K562 (cell line): ENCODE data around the gene UBAC2. TPM values are rescaled to one million over a fixed set of nuclear protein-coding genes. Genes with fewer than 3 reads are reported as not detected.

Experiments used
- ATAC-seq: fragments of 200-7000 bp; cut with Tn5 transposase; 3 replicates; pipeline ENCODE4 v1.9.1; 2020; ENCODE audit warnings: moderate library complexity
- BruUV-seq: library from RNA; stranded (reverse); fragments of 400-500 nt; replicated peaks from 2 replicates; lab custom pipeline; 2021; lab: Mats Ljungman, UMichigan
- CTCF ChIA-PET: fragments of 300-600 bp; formaldehyde crosslinking; extraction: SDS; loops from one replicate; lab custom pipeline; 2021; ENCODE audit warnings: low intra/inter-chr PET ratio; lab: Yijun Ruan, JAX
- POLR2A ChIA-PET: fragments of 300-600, 350-650 bp; sonication (Branson Sonifier 250); formaldehyde crosslinking; extraction: SDS; loops from one replicate; lab custom pipeline; 2021; ENCODE audit warnings: antibody characterized with exemption, inconsistent platforms; lab: Yijun Ruan, JAX
- DNase-seq, 4 experiments: peaks; one replicate each; pipeline versions ENCODE4 v3.0.0 to v3.0.0-alpha.2; 2011 to 2018; ENCODE audit warnings: low spot score in 3 of 4, mixed read lengths in 3 of 4; ENCODE audit errors: extremely low read depth in 1 of 4
- FAIRE-seq: peaks from 2 replicates; lab custom pipeline; 2011; peaks lifted over from hg19 to GRCh38; lab: Jason Lieb, UNC
- H2AFZ ChIP-seq: 2 replicates; pipeline ENCODE4 v1.6.0; 2011; ENCODE audit warnings: low read depth, low read length, control low read depth, inconsistent platforms
- H3K27ac ChIP-seq: fragments of 200-600 bp; 3 replicates; pipeline ENCODE4 v1.8.0; 2011; ENCODE audit warnings: low read depth, mild to moderate bottlenecking, control low read depth, inconsistent platforms, low read length, moderate library complexity, mixed read lengths; ENCODE audit errors: extremely low read depth
- H3K27me3 ChIP-seq, 2 experiments: fragments of 300-600 bp in 1 of 2; 2 replicates in 1 of 2; 3 replicates in 1 of 2; pipeline versions ENCODE4 v1.6.0 to v1.8.0; 2011; ENCODE audit warnings: inconsistent platforms in 2 of 2, low read length in 2 of 2, mild to moderate bottlenecking in 1 of 2, mixed read lengths in 1 of 2, moderate library complexity in 1 of 2; ENCODE audit not compliant: control insufficient read depth in 2 of 2, insufficient read depth in 2 of 2
- H3K36me3 ChIP-seq: fragments of 300-600 bp; 3 replicates; pipeline ENCODE4 v1.8.0; 2011; ENCODE audit warnings: mild to moderate bottlenecking, low read length, inconsistent platforms; ENCODE audit not compliant: control insufficient read depth, insufficient read depth
- H3K4me1 ChIP-seq, 2 experiments: fragments of 200-600 bp in 1 of 2; replicated peaks in 1 of 2; 2 replicates in 1 of 2; 3 replicates in 1 of 2; pipeline versions ENCODE4 v1.5.1 to v1.8.0; 2011; ENCODE audit warnings: inconsistent platforms in 2 of 2, low read length in 2 of 2, mild to moderate bottlenecking in 1 of 2, mixed read lengths in 1 of 2, moderate library complexity in 1 of 2; ENCODE audit not compliant: control insufficient read depth in 2 of 2, insufficient read depth in 2 of 2
- H3K4me2 ChIP-seq: 2 replicates; pipeline ENCODE4 v1.6.1; 2011; ENCODE audit warnings: low read length, control low read depth, inconsistent platforms, mixed read lengths; ENCODE audit not compliant: insufficient read depth
- H3K4me3 ChIP-seq: fragments of 200-600 bp; sonication (generic), shearing (Covaris generic); 2 replicates; pipeline ENCODE4 v1.5.1; 2016; ENCODE audit warnings: control low read depth, inconsistent platforms
- H3K79me2 ChIP-seq: fragments of 200-600 bp; 3 replicates; pipeline ENCODE4 v1.8.0; 2011; ENCODE audit warnings: low read length, inconsistent platforms; ENCODE audit not compliant: control insufficient read depth, insufficient read depth
- H3K9ac ChIP-seq, 2 experiments: 2 replicates each; pipeline versions ENCODE4 v1.6.0 to v1.6.1; 2011; ENCODE audit warnings: low read depth in 2 of 2, low read length in 2 of 2, control low read depth in 1 of 2, inconsistent platforms in 1 of 2, mild to moderate bottlenecking in 1 of 2, mixed read lengths in 1 of 2; ENCODE audit not compliant: insufficient read depth in 1 of 2
- H3K9me1 ChIP-seq: one replicate; pipeline ENCODE4 v1.6.0; 2011; ENCODE audit warnings: inconsistent platforms, mild to moderate bottlenecking, low read length, moderate library complexity; ENCODE audit not compliant: control insufficient read depth, insufficient read depth
- H3K9me3 ChIP-seq: replicated peaks from 2 replicates; pipeline ENCODE4 v1.5.1; 2011; ENCODE audit warnings: low read depth, low read length, inconsistent platforms; ENCODE audit not compliant: control insufficient read depth, insufficient read depth
- H4K20me1 ChIP-seq: replicated peaks from 2 replicates; pipeline ENCODE4 v1.6.1; 2011; ENCODE audit warnings: low read length, inconsistent platforms, mixed read lengths; ENCODE audit not compliant: control insufficient read depth, insufficient read depth
- BRF2 ChIP-seq: IDR thresholded peaks from 3 replicates; pipeline ENCODE4 v1.6.1; 2011; ENCODE audit warnings: borderline replicate concordance, mild to moderate bottlenecking; ENCODE audit not compliant: insufficient read length, insufficient read depth
- COPS2 ChIP-seq: fragments of 450-650 bp; conservative IDR thresholded peaks from 2 replicates; pipeline ENCODE4 v1.6.1; 2016; ENCODE audit warnings: mild to moderate bottlenecking, moderate library complexity
- FOXK2 ChIP-seq, 2 experiments: fragments of 450-650 bp; IDR thresholded peaks in 1 of 2; conservative IDR thresholded peaks in 1 of 2; 2 replicates each; pipeline ENCODE4 v1.6.1; 2016; ENCODE audit warnings: low read depth in 2 of 2, mild to moderate bottlenecking in 1 of 2
- GATA2 ChIP-seq: sonication (generic); formaldehyde crosslinking; IDR thresholded peaks from 2 replicates; pipeline ENCODE4 v1.4.0; 2020; ENCODE audit warnings: mild to moderate bottlenecking, missing genetic modification reagents
- MTA3 ChIP-seq: fragments of 450-650 bp; formaldehyde crosslinking; IDR thresholded peaks from 2 replicates; pipeline ENCODE4 v1.6.1; 2017; ENCODE audit warnings: mild to moderate bottlenecking, borderline replicate concordance
- NR4A1 ChIP-seq, 2 experiments: fragments of 250-450 bp in 1 of 2; fragments of 450-650 bp in 1 of 2; sonication (Bioruptor Pico) in 1 of 2; IDR thresholded peaks; 2 replicates each; pipeline versions ENCODE4 v1.4.0 to v1.6.1; 2016 to 2020; ENCODE audit warnings: mild to moderate bottlenecking in 2 of 2, missing compliant biosample characterization in 1 of 2, missing genetic modification characterization in 1 of 2, moderate library complexity in 1 of 2
- PATZ1 ChIP-seq: fragments of 250-450 bp; sonication (Bioruptor Pico); IDR thresholded peaks from 2 replicates; pipeline ENCODE4 v1.5.0; 2020; ENCODE audit warnings: mild to moderate bottlenecking, borderline replicate concordance
- RBM39 ChIP-seq: fragments of 200-400 bp; formaldehyde crosslinking; optimal IDR thresholded peaks from 2 replicates; pipeline ENCODE3; 2018; ENCODE audit warnings: low read depth, low read length
- THRAP3 ChIP-seq: fragments of 450-650 bp; IDR thresholded peaks from 2 replicates; pipeline ENCODE4 v1.6.1; 2016; ENCODE audit warnings: mild to moderate bottlenecking, inconsistent platforms, borderline replicate concordance
- whole genome bisulfite sequencing: fragments of 100-300 bp; shearing (Covaris generic); methylation state at CpG from one replicate; pipeline ENCODE4 v1.1.6; 2016; ENCODE audit warnings: low coverage, mixed read lengths; ENCODE audit not compliant: insufficient coverage; ENCODE audit errors: missing lambda C conversion rate; 5-methylcytosine and 5-hydroxymethylcytosine counted together
- in situ Hi-C: fragments of 300-500 bp; cut with MboI; formaldehyde crosslinking; loops from 4 replicates; pipeline ENCODE4 v1.15.0; 2018; ENCODE audit warnings: inconsistent platforms, mixed read lengths
- intact Hi-C: fragments of 100-400 bp; cut with micrococcal nuclease; formaldehyde crosslinking; loops from 2 replicates; pipeline ENCODE4 v1.14.2; 2022
- polyA plus RNA-seq, 8 experiments: library from polyadenylated mRNA; depleted of rRNA in 4 of 8; stranded (reverse) in 5 of 8; unstranded in 3 of 8; fragments of >200 nt; fragmentation: Nextera tagmentation in 2 of 8; fragmentation: Illumina TruSeq in 1 of 8; extraction: Ambion mirVana in 2 of 8; extraction: Trizol in 1 of 8; gene quantifications; 2 replicates each; pipeline versions ENCODE4 v1.2.1 to v1.2.3, GENCODE V29; 2011 to 2014; ENCODE audit warnings: inconsistent platforms in 1 of 8, missing spikeins in 1 of 8
- total RNA-seq, 7 experiments: library from RNA; depleted of rRNA in 6 of 7; stranded (reverse); fragments of >200 nt in 6 of 7; fragmentation: Illumina TruSeq in 2 of 7; extraction: Trizol in 2 of 7; gene quantifications; 2 replicates each; pipeline versions ENCODE4 v1.2.1 to v1.2.3, GENCODE V29; 2011 to 2021; ENCODE audit warnings: low replicate concordance in 1 of 7
- TF ChIP-seq, protein P1 (sequence below): IDR thresholded peaks from 2 replicates; pipeline ENCODE4 v1.6.1; 2011; ENCODE audit warnings: borderline replicate concordance, low read depth, mild to moderate bottlenecking, moderate library complexity, low read length; ENCODE audit not compliant: insufficient read depth, poor library complexity, severe bottlenecking
- TF ChIP-seq, protein P2 (sequence below): fragments of 250-450 bp; sonication (Bioruptor Pico); IDR thresholded peaks from 2 replicates; pipeline ENCODE4 v1.4.0; 2020

UBAC2 gene
- total and polyA plus RNA-seq, 9 of the 15 experiments (the other 6 are each of a cell fraction or from before 2014, with no cell fraction given): 6.0 to 84.1 (median 32.3) TPM

- Histone ChIP-seq H3K9me1 (no peaks in the 10 kb centered on the region), H3K4me2 (no peak overlapping the region), H3K36me3 (peaks cover 28% of the 10 kb centered on the region; the same call in 2 of the 3 replicates), H3K9ac (no peak overlapping the region), H2AFZ (no peak overlapping the region), H3K9me3 (no peaks in the 10 kb centered on the region), H3K27ac (no peak overlapping the region), H3K4me1 (no peaks in the 10 kb centered on the region; a peak in 1 of 5 replicates), H3K79me2 (no peaks in the 10 kb centered on the region), H3K4me3 (no peak overlapping the region)
- no peak for DNase-seq
- in situ Hi-C loops: no loop called here
- 50% methylated on average over 2 of the region's 2 CpGs for WGBS
- intact Hi-C loops: loop anchor here (10.0 kb wide), 1 partner anchor 207 kb away; no protein-coding TSS in a partner anchor
- POLR2A ChIA-PET: interaction anchor here (0.7 to 1.6 kb wide), 2 partner anchors 8 to 25 kb away, joined by 3 to 4 read pairs; no protein-coding TSS in a partner anchor
- CTCF ChIA-PET: no interaction called here
- no peak for TF ChIP-seq NR4A1 (CRISPR knock-in tag; IDR thresholded peaks at IDR 0.05)
- TF ChIP-seq NR4A1 (tag; IDR thresholded peaks at IDR 0.05): no peak
- TF ChIP-seq RBM39: no peak
- TF ChIP-seq GATA2 (CRISPR knock-in tag): no peak
- TF ChIP-seq, protein P1, sequence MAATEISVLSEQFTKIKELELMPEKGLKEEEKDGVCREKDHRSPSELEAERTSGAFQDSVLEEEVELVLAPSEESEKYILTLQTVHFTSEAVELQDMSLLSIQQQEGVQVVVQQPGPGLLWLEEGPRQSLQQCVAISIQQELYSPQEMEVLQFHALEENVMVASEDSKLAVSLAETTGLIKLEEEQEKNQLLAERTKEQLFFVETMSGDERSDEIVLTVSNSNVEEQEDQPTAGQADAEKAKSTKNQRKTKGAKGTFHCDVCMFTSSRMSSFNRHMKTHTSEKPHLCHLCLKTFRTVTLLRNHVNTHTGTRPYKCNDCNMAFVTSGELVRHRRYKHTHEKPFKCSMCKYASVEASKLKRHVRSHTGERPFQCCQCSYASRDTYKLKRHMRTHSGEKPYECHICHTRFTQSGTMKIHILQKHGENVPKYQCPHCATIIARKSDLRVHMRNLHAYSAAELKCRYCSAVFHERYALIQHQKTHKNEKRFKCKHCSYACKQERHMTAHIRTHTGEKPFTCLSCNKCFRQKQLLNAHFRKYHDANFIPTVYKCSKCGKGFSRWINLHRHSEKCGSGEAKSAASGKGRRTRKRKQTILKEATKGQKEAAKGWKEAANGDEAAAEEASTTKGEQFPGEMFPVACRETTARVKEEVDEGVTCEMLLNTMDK: no peak
- TF ChIP-seq MTA3: no peak
- no peak for TF ChIP-seq BRF2
- TF ChIP-seq FOXK2 (conservative IDR thresholded peaks at IDR 0.05 in 1 of 2, IDR thresholded peaks at IDR 0.05 in 1 of 2; ENCODE audit: low read depth in 2 of 2): no peak
- TF ChIP-seq, protein P2, sequence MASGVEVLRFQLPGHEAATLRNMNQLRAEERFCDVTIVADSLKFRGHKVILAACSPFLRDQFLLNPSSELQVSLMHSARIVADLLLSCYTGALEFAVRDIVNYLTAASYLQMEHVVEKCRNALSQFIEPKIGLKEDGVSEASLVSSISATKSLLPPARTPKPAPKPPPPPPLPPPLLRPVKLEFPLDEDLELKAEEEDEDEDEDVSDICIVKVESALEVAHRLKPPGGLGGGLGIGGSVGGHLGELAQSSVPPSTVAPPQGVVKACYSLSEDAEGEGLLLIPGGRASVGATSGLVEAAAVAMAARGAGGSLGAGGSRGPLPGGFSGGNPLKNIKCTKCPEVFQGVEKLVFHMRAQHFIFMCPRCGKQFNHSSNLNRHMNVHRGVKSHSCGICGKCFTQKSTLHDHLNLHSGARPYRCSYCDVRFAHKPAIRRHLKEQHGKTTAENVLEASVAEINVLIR: no peak
- TF ChIP-seq THRAP3: no peak
- no peak for TF ChIP-seq PATZ1
- no peak for TF ChIP-seq COPS2
- TF ChIP-seq, all 486 proteins: peak for 0
- no peak for FAIRE-seq
- no peaks in the 10 kb centered on the region for H4K20me1 ChIP-seq
- BruUV-seq: no TSS peak
- no peak for ATAC-seq
- H3K27me3 ChIP-seq: no peaks in the 10 kb centered on the region
Measured at GRCh38 chr13:99381766-99382165, 181.1 kb downstream of the UBAC2 start.
